ENCODE measurements around the gene NUP133.
"Not testable (repeated sequence)": the region's sequence is repeated elsewhere in the genome, so short reads cannot be mapped to it uniquely, and the experiment has no call there.

- TF ChIP-seq CTCF (conservative IDR thresholded peaks at IDR 0.05; ENCODE audit: low read depth, low read length); MXI1 (IDR thresholded peaks at IDR 0.05; ENCODE audit: borderline replicate concordance, low read depth, low read length); POLR2A (IDR thresholded peaks at IDR 0.05; ENCODE audit: low read depth, low read length); SMC3 (IDR thresholded peaks at IDR 0.05; ENCODE audit: low read depth, low read length): not testable (repeated sequence)
These were observed 95.3 kb downstream of the NUP133 start for GRCh38 chr1:229412810-229413209.
